GM19193 (cell line): Measurements from ENCODE around the gene TAF5L.

Experiments used
- POLR2A ChIP-seq: IDR thresholded peaks from 4 replicates; pipeline ENCODE4 v1.6.1; 2011; ENCODE audit not compliant: insufficient read depth, insufficient read length; ENCODE audit errors: extremely low read depth

Gene TAF5L

DNA sequence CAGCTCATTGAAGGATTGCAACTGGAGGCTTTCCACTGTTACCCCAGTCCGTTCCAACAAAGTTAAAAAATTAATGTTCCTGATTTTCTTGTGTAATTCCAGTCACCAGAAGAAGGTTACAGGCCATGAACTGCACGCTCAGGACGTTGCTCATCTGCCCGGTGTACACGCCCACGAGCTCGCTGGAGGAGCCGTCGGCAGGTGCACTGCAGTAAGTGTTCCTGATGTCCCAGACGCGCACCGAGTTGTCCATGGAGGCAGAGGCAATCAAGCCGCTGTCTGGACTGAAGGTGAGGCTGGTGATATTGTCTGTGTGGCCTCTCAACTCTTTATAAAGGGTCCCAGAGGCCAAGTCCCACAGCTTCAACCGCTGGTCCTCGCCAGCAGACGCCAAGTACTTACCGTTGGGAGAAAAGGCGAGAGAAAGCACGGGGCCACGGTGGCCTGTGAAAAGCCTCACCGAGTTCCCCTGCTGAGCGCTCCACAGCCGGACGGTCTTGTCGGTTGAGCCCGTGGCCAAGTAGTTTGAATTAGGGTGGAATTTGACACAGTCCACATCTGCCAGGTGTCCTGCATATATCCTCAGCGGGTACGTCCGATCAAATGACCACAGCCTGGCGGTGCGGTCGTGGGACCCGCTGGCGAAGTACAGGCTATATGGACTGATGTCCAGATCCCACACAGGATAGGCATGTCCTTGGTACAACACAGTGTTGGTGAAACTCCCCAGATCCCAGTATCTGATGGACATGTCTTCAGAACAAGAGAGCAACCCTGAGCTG lies 31.5 kb downstream of the TAF5L start:
- no peak for TF ChIP-seq POLR2A

DNA sequence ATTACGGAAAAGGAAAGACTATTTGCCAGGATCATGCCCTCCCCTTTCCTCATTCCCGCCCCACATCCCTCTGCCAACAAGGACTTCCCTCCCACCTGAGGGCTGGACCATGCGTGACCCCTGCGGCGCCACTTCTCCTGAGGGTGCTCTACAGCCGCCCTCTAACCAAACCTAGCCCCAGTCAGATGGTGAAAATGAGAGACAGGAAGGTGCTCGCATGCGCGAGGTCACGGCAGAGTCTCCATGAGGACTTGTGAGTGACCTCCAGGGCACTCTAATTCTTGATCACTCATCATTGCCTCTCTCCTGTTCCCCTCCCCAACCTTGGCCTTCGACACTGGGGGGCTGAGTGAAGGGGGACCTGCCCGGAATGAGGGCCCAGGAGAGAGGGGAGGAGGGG lies 32.1 kb downstream of the TAF5L start:
- no peak for TF ChIP-seq POLR2A

DNA sequence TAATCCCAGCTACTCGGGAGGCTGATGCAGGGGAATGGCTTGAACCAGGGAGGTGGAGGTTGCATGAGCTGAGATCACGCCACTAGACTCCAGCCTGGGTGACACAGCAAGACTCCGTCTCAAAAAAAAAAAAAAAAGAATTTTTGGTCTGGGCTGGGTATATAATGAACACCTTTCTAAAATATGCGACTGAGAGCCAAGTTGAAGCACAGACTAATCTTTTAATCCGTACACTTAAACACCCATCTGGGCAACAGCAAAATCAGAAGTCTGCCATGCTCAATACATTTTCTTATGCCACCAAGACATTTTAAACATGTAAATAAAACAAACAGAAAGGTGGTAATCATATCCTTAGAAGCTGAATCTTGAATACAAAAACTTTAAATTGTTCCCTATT lies 35.8 kb downstream of the TAF5L start:
- no peak for TF ChIP-seq POLR2A

DNA sequence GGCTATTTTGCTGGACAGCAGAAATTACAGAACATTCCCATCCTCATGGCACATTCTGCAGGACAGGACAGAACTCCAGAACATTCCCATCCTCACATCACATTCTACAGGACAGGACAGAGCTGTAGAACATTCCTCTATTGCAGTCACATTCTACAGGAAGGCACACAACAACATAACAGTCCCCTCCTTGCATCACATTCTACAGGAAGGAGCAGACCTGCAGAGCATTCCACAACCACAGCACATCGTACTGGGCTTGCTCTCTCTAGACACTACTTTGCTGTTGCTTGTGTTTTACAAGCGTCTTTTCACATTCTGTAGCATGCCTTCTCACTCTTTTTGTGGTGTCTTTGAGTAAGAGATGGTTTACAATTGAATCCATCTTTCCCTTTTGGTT lies 40.6 kb downstream of the TAF5L start:
- TF ChIP-seq POLR2A: no peak

DNA sequence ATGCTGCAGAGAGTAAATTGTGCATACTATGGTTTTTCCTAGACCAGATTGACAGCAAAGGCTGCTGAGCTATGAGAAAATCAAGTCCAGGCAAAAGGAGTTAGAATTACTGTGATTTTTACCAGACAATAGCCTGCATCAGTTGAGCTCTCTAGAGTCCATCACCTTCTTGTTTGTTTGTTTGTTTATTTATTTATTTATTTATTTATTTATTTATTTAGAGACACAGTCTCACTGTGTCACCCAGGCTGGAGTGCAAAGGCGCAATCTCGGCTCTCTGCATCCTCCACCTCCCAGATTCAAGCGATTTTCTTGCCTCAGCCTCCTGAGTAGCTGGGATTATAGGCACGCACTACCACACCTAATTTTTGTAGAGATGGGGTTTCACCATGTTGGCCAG lies 43.2 kb downstream of the TAF5L start:
- no peak for TF ChIP-seq POLR2A

DNA sequence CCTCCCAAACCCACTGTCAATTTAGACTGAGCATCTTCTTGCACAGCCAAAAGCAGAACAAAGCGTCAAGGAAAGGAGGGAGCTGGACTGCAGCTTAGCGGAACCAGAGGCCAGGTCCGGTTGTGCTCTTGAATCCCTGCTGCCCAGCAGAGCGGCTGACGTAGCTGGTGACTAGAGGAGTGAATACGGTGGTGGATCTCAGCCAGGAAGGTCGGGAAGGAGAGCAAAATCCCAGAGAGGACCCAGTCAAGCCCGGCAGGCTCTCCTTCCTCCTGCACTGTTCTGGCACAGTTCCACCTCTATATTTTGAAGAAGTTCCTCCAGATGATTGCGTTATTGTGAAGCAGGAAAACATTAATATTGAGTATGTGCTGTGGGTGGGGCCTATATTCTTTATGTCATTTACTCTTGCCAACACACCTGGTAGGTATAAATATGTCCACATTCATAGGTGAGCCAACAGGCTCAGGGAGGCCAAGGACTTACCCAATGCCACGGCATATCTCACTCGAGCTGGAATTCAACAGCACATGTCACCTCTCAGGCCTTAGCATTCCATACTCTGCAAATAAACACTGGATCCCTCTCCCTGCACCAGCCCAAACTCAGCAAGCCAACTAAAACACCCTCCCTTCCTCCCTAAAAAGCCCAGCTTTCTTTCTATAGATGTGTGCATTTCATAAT lies 43.8 kb downstream of the TAF5L start:
- no peak for TF ChIP-seq POLR2A

DNA sequence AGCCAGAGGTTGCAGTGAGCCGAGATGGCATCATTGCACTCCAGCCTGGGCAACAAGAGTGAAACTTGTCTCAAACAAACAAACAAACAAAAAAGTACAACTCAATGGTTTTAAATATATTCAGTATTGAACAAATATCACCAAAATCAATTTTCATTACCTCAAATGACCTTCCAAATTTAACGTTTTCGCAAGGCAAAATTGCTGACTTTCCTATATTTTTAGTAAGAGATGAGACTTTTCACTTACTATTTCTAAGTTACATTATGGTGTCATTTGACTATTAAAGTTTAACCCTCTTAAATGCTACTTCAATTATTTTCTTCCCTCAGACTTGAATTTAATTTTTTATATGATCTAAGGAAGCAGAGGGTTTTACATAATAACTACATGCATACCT lies 44.4 kb downstream of the TAF5L start:
- TF ChIP-seq POLR2A: no peak

DNA sequence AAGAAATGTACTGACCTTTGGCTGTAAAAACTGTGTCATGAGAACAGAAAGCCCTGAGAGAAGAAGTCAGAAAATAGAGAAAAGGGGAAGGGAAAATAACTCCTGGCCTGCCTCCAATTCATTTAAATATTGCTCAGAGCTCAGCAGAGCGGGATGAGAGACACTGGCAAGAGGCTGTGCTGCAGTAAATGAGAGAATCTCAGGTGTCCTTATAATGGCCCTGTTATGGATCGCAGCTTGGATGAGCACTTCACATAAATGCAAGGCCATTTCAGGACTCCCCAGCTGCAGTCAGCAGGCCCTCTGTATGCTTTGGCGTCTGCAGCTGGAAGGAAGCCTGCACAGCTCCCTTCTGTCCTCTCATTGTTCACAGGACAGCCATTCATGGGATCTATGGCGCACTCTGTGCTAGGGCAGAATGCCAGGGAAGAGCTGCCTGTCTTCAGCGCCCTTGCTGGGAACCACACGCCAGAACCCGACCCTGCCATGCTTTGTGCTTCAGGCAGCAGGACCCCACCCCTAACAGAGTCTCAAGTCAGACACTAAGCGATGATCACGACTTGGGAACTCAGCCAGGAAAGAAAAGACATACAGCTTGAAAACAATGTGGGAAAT lies 46.8 kb downstream of the TAF5L start:
- TF ChIP-seq POLR2A: no peak

DNA sequence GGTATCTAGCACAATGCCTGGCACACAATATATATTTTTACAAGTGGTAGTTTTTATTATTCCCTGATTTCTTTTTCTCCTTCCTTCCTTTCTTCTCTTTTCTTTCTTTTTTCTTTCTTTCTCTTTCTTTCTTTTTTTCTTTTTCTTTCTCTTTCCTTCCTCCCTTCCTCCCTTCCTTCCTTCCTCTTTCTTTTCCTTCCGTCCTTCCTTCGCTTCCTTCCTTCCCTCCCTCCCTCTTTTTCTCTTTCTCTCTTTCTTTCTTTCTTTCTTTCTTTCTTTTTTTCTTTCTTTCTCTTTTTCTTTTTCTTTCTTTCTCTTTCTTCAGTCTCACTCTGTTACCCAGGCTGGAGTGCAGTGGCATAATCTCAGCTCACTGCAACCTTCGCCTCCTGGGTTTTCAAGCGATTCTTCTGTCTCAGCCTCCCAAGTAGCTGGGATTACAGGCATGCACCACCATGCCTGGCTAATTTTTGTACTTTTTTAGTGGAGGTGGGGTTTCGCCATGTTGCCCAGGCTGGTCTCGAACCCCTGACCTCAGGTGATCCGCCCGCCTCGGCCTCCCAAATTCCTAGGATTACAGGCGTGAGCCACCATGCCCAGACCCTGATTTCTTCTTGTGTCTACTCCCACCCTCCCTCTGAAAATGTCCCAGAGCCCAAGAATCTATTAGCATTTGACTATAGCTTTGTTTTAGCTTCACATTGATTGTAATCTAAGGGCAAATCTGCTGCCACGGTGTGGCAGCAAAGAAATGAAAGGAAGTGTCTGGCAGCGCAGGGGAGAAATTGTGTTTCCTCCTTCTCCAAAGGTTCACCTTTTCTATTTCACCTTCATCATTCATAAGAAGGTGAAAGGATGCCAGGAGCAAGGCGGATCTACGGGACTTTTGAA lies 47.5 kb downstream of the TAF5L start:
- no peak for TF ChIP-seq POLR2A

DNA sequence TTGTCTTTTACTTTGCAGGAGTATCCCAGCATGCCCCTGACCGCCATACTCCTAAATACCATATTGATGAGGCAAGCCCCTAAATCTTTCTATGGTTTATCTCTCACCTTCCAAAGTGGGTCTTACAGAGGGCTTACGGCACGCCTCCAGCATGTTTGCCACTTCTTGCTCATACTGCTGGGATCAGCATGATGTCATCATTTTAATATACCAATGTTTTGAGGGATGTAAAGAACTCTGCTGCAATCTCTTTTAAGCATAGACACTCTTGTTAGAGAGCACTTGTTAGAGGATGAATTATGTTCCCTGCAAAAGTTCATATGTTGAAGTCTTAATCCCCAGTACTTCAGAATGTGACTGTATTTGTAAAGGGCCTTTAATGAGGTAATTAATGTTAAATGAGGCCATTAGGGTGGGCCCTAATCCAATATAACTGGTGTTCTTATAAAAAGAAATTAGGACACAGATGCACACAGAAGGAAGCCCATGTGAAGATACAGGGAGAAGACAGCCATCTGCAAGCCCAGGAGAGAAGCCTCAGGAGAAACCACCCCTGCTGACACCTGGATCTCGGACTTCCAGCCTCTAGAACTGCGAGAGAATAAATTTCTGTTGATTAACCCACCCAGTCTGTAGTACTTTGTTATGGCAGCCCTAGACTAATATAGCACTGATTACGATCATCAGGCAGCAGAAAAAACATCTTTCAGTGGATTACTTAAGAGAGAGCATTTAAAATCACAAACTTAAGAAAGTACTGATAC lies 51.1 kb downstream of the TAF5L start:
- no peak for TF ChIP-seq POLR2A

DNA sequence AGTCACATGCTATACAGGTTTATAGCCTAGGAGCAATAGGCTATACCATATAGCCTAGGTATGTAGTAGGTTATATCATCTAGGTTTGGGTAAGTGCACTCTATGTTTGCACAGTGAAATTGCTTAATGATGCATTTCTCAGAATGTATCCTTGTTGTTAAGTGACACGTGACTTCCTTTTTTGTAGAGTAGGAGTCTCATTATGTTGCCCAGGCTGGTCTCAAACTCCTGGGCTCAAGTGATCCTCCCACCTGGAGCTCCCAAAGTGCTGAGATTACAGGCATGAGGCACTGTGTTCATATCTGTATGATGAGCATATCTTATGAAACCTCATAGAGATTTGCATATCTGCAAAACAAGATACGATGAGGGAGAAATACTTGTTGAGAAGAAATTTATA lies 53.6 kb downstream of the TAF5L start:
- no peak for TF ChIP-seq POLR2A

DNA sequence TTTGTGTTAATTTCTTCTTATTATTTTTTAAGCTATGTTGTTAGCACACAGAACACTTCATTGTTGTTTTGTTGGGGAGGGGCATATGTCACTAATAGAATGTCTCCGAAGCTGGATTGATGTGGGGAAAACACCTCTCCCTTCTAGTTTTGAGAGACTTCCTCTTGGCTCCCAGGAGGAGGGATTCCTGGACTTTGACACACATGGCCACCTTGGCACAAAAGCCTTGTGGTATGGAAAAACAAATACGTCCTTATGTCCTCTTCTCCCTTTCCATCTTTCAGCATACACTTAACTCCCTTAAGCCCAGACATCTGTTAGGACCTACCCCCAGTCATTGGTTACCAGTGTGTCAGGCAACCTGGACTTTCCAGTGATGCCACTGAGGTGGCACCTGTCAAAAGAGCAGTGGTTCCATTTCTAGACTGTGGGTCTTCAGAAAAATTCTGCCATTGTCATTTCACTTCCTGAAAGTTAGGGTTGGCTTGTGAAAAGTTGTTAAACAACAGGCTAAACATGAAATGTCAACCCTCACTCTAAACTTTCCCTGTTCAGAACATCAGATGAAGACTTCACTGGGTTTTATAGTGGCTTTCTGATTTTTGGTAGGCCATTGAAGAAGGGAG lies 54.9 kb downstream of the TAF5L start:
- TF ChIP-seq POLR2A: no peak

DNA sequence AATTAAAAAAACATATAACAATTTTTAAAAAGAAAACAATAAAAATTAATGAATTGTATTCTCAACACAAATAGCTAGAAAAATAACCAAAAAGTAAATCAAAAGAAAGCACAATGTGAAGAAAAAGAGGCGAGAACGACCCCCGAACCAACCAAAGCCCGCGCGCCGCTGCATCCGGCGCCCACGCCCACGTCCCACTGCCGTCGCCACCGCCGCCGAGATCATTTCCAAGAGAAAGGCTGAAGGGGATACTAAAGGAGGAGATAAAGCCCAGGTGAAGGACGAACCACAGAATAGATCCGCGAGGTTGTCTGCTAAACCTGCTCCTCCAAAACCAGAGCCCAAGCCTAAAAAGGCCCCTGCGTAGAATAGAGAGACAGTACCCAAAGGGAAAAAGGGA lies 55.6 kb downstream of the TAF5L start:
- TF ChIP-seq POLR2A: no peak
